Left ventricle myocardium inferior (tissue), 1 donor: ENCODE data around the gene ZNF680. TPM values are rescaled to one million over a fixed set of nuclear protein-coding genes. Genes with fewer than 3 reads are reported as not detected.

Experiments used
- DNase-seq: peaks from one replicate; pipeline ENCODE4 v3.0.0-alpha.2; 2020
- H3K27ac ChIP-seq: fragments of 200-600 bp; replicated peaks from 2 replicates; pipeline ENCODE4 v1.8.0; 2021
- H3K27me3 ChIP-seq: fragments of 200-600 bp; 2 replicates; pipeline ENCODE4 v1.8.0; 2021; ENCODE audit warnings: low read depth
- H3K36me3 ChIP-seq: fragments of 200-600 bp; 2 replicates; pipeline ENCODE4 v1.8.0; 2021
- H3K4me1 ChIP-seq: fragments of 200-600 bp; 2 replicates; pipeline ENCODE4 v1.8.0; 2021
- H3K4me3 ChIP-seq: fragments of 200-600 bp; 2 replicates; pipeline ENCODE4 v1.8.0; 2021; ENCODE audit warnings: mild to moderate bottlenecking, moderate library complexity
- H3K9me3 ChIP-seq: fragments of 200-600 bp; replicated peaks from 2 replicates; pipeline ENCODE4 v1.8.0; 2021
- intact Hi-C: fragments of 100-400 bp; cut with micrococcal nuclease; formaldehyde crosslinking; loops from one replicate; pipeline ENCODE4 v1.11.0; 2022
- total RNA-seq: library from RNA; stranded (reverse); fragmentation: NEBNext Ultra II Directional; extraction: Animal tissue kit (Norgen Biotek cat#: 25700); gene quantifications from one replicate; pipeline ENCODE4 v1.2.1, GENCODE V29; 2021
- TF ChIP-seq, protein P1 (sequence below): fragments of 200-600 bp; IDR thresholded peaks from 2 replicates; pipeline ENCODE4 v1.8.0; 2021; ENCODE audit warnings: antibody characterized with exemption, mild to moderate bottlenecking, borderline replicate concordance
- donor health status: DM: no; HTN: yes; CAD: no; lungs with severe emphysema.

ZNF680 gene
- total RNA-seq, 1 donor from 2014 or later: 21.6 TPM

DNA sequence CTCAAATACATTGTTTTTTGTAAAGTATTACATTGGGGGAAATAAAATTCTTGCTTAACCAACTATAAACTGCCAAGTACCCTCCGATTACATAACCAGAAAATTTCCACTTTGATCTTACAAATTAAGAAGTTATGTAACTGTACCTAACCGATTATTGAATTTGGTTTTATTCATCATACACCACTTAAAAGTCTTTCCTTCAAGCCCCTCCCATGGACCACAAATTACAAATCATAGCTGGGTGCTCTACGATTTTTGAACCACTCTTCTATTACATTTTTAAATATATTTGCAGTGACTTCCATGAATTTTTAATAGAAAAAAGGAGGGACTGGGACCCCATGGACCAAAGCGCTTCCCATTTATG is 630 bp downstream of the ZNF680 start:
- peak overlapping the region; percentile 92 for H3K27ac ChIP-seq
- no peaks in the 10 kb centered on the region for H3K27me3 ChIP-seq
- intact Hi-C loops: no loop called here
- H3K36me3 ChIP-seq: peaks cover 3% of the 10 kb centered on the region
- peaks cover 60% of the 10 kb centered on the region for H3K4me1 ChIP-seq
- TF ChIP-seq, protein P1, sequence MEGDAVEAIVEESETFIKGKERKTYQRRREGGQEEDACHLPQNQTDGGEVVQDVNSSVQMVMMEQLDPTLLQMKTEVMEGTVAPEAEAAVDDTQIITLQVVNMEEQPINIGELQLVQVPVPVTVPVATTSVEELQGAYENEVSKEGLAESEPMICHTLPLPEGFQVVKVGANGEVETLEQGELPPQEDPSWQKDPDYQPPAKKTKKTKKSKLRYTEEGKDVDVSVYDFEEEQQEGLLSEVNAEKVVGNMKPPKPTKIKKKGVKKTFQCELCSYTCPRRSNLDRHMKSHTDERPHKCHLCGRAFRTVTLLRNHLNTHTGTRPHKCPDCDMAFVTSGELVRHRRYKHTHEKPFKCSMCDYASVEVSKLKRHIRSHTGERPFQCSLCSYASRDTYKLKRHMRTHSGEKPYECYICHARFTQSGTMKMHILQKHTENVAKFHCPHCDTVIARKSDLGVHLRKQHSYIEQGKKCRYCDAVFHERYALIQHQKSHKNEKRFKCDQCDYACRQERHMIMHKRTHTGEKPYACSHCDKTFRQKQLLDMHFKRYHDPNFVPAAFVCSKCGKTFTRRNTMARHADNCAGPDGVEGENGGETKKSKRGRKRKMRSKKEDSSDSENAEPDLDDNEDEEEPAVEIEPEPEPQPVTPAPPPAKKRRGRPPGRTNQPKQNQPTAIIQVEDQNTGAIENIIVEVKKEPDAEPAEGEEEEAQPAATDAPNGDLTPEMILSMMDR: no peak
- H3K9me3 ChIP-seq: no peaks in the 10 kb centered on the region
- no peak for DNase-seq
- H3K4me3 ChIP-seq: peak overlapping the region; percentile 81

DNA sequence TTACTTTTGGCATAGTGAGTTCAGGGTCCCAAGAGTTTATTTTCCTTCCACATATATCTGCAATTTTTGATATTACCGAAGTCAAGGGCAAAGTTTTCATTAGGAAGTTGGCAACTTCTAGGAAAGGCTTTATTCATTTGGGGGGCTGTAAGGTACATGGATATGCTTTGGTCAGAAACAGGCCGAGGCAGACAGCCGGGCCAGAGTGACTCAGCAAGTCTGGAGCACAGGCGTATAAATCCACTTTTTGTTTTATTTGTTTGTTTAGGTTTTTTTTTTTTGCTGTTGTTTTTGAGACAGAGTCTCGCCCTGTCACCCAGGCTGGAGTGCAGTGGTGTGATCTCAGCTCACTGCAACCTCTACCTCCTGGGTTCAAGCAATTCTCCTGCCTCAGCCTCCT is 3.7 kb downstream of the ZNF680 start:
- Histone ChIP-seq H3K36me3 (peaks cover 8% of the 10 kb centered on the region), H3K4me3 (peak overlapping the region; percentile 44), H3K27me3 (no peaks in the 10 kb centered on the region), H3K9me3 (no peaks in the 10 kb centered on the region), H3K4me1 (peaks cover 84% of the 10 kb centered on the region), H3K27ac (peak overlapping the region; percentile 92)
- DNase-seq: no peak
- TF ChIP-seq, protein P1: no peak
- intact Hi-C loops: no loop called here

DNA sequence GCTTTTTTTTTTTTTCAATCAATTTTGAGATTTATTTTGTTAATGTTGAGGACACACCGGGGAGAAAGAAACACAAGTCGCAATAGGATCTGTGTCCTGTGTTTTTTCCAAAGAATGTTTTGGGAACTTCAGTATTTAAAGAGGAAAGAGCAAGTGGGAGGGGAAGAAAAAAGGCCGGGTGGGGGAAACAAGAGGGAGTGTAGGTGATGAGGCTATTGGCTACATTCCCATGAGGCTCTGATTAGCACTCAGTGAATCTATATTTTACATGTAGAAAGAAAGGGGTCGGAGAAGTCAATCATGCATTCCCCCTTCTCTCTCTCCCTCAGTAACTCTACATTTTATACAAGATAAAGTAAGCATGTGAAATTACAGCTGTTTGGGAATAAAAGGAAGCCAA is 4.1 kb downstream of the ZNF680 start:
- intact Hi-C loops: no loop called here
- Histone ChIP-seq H3K27ac (peak overlapping the region; percentile 92), H3K36me3 (peaks cover 8% of the 10 kb centered on the region), H3K4me1 (peaks cover 85% of the 10 kb centered on the region), H3K4me3 (peak overlapping the region; percentile 44), H3K9me3 (no peaks in the 10 kb centered on the region), H3K27me3 (no peaks in the 10 kb centered on the region)
- DNase-seq: no peak
- TF ChIP-seq, protein P1: no peak

DNA sequence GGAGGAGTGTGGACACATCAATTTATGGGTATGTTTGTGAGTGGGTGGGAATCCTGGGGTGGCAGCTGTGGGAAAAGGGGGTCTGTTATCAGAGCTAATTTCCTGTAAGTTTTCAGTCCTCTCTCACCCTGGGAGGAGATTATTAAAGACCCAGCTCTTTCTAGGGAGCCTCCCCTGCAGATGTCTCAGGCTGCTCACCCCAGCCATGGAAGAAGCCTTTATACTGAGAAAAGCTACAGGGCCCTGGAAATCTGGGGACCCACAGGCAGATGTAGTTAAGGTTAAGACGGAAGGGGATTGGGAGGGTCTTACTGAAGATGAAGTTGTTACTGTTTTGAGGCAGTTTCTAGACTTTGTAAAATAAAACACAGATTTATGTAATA is 4.6 kb downstream of the ZNF680 start:
- Histone ChIP-seq H3K9me3 (no peaks in the 10 kb centered on the region), H3K27me3 (no peaks in the 10 kb centered on the region), H3K36me3 (peaks cover 8% of the 10 kb centered on the region), H3K27ac (peak overlapping the region; percentile 92), H3K4me1 (peaks cover 83% of the 10 kb centered on the region), H3K4me3 (peak overlapping the region; percentile 44)
- TF ChIP-seq, protein P1: no peak
- intact Hi-C loops: no loop called here
- DNase-seq: no peak

DNA sequence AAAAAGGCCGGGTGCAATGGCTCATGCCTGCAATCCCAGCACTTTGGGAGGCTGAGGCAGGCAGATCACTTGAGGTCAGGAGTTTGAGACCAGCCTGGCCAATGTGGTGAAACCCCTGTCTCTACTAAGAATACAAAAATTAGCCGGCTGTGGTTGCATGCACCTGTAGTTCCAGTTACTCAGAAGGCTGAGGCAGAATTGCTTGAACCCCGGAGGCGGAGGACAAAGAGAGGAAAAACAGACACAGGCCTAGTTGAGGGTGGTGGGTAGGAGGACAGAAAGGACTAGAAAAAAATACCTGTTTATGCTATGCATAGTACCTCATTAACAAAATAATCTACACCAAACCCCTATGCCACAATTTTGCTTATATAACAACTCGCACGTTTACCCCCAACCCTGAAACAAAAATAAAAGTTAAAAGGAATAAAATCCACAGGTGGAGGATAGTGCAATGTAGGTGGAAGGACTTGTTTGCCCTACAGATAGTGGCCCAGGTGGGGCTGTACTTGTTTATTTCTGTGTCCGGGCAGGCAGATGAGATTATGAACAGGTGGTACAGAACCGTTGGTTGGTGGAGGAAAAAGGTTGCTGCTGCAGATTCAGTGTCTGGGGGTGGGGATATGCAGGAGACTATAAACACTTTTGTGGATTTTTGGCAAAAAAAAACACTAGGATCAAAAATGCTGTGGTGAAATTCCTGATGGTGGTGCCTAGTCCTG is 5.1 kb downstream of the ZNF680 start:
- Histone ChIP-seq H3K27me3 (no peaks in the 10 kb centered on the region), H3K9me3 (no peaks in the 10 kb centered on the region), H3K27ac (peak overlapping the region; percentile 92), H3K4me1 (peaks cover 87% of the 10 kb centered on the region), H3K36me3 (peaks cover 8% of the 10 kb centered on the region), H3K4me3 (no peak overlapping the region)
- intact Hi-C loops: no loop called here
- TF ChIP-seq, protein P1: no peak
- no peak for DNase-seq
